ENCODE results near the gene DNMBP.

DNA sequence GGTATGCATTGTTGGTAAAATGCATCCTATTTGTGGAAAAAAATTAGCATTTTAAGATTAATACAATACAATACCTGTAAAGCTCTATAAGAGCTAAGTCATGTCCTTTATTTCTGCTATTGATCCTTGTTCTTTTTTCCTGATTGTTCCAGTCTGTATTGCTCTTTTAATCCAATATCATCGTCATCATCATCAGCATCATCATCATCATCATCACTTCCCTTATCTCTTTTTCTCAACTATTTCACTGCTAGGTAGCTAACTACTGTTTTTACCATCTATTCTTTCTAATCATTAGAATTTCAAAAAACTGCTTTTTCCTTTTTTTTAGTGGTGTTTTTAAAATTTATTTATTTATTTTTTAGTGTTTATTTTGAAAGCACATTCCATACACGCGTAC is 156.1 kb downstream of the DNMBP start:
- TF ChIP-seq POLR2A (IDR thresholded peaks at IDR 0.05), result no peak
- TF ChIP-seq, protein P1, sequence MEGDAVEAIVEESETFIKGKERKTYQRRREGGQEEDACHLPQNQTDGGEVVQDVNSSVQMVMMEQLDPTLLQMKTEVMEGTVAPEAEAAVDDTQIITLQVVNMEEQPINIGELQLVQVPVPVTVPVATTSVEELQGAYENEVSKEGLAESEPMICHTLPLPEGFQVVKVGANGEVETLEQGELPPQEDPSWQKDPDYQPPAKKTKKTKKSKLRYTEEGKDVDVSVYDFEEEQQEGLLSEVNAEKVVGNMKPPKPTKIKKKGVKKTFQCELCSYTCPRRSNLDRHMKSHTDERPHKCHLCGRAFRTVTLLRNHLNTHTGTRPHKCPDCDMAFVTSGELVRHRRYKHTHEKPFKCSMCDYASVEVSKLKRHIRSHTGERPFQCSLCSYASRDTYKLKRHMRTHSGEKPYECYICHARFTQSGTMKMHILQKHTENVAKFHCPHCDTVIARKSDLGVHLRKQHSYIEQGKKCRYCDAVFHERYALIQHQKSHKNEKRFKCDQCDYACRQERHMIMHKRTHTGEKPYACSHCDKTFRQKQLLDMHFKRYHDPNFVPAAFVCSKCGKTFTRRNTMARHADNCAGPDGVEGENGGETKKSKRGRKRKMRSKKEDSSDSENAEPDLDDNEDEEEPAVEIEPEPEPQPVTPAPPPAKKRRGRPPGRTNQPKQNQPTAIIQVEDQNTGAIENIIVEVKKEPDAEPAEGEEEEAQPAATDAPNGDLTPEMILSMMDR (IDR thresholded peaks at IDR 0.05), result no peak
- TF ChIP-seq EP300 (IDR thresholded peaks at IDR 0.05), result no peak
